Nephron progenitor cell (in vitro differentiated cells): Measurements from ENCODE around the gene XPNPEP1.

Experiments
- DNase-seq: peaks from one replicate; pipeline ENCODE4 v3.0.0; 2021
- H3K27ac Mint-ChIP-seq: 2 replicates; pipeline ENCODE4 v1.8.0; 2021; ENCODE audit warnings: mild to moderate bottlenecking, moderate library complexity, mixed read lengths
- H3K27me3 Mint-ChIP-seq: 2 replicates; pipeline ENCODE4 v1.8.0; 2021; ENCODE audit warnings: mild to moderate bottlenecking, low read depth, mixed read lengths; ENCODE audit not compliant: poor library complexity
- H3K36me3 Mint-ChIP-seq: 2 replicates; pipeline ENCODE4 v1.8.0; 2021; ENCODE audit warnings: low read depth, mixed read lengths
- H3K4me1 Mint-ChIP-seq: 2 replicates; pipeline ENCODE4 v1.8.0; 2021; ENCODE audit warnings: mixed read lengths
- H3K4me3 Mint-ChIP-seq: 2 replicates; pipeline ENCODE4 v1.8.0; 2021; ENCODE audit warnings: mild to moderate bottlenecking, moderate library complexity, mixed read lengths
- H3K9me3 Mint-ChIP-seq: 2 replicates; pipeline ENCODE4 v1.8.0; 2021; ENCODE audit warnings: mild to moderate bottlenecking, moderate library complexity, mixed read lengths
- CTCF ChIP-seq: fragments of 200-600 bp; sonication (generic); IDR thresholded peaks from 2 replicates; pipeline ENCODE4 v1.5.0; 2021; ENCODE audit warnings: antibody characterized with exemption

XPNPEP1 gene

GRCh38 chr10:109956454-109957091 lies 33.3 kb upstream of the XPNPEP1 start:
- peaks cover 55% of the 10 kb centered on the region for H3K4me1 Mint-ChIP-seq
- peak overlapping the region; percentile 51 for H3K27ac Mint-ChIP-seq
- H3K36me3 Mint-ChIP-seq: peaks cover 8% of the 10 kb centered on the region
- peaks cover 6% of the 10 kb centered on the region for H3K9me3 Mint-ChIP-seq
- no peak for DNase-seq
- H3K27me3 Mint-ChIP-seq: peaks cover 16% of the 10 kb centered on the region
- H3K4me3 Mint-ChIP-seq: no peak overlapping the region
- TF ChIP-seq CTCF: peak; percentile 36

- TF ChIP-seq CTCF: no peak
- Mint-ChIP-seq H3K27ac (peak overlapping the region; percentile 81), H3K4me1 (peaks cover 42% of the 10 kb centered on the region), H3K36me3 (peaks cover 15% of the 10 kb centered on the region), H3K9me3 (peaks cover 15% of the 10 kb centered on the region), H3K27me3 (peaks cover 11% of the 10 kb centered on the region), H3K4me3 (no peak overlapping the region)
- DNase-seq: no peak
Observed at GRCh38 chr10:109953766-109954165, 30.5 kb upstream of the XPNPEP1 start.

- H3K4me3 Mint-ChIP-seq: no peak overlapping the region
- peaks cover 19% of the 10 kb centered on the region for H3K36me3 Mint-ChIP-seq
- no peak for DNase-seq
- no peak for TF ChIP-seq CTCF
- peaks cover 11% of the 10 kb centered on the region for H3K27me3 Mint-ChIP-seq
- H3K27ac Mint-ChIP-seq: no peak overlapping the region
- peaks cover 15% of the 10 kb centered on the region for H3K9me3 Mint-ChIP-seq
- H3K4me1 Mint-ChIP-seq: peaks cover 32% of the 10 kb centered on the region
Observed at GRCh38 chr10:109952526-109952925, 29.2 kb upstream of the XPNPEP1 start.

- no peak overlapping the region for H3K27ac Mint-ChIP-seq
- TF ChIP-seq CTCF: no peak
- peaks cover 3% of the 10 kb centered on the region for H3K27me3 Mint-ChIP-seq
- H3K4me3 Mint-ChIP-seq: no peak overlapping the region
- no peak for DNase-seq
- peaks cover 9% of the 10 kb centered on the region for H3K9me3 Mint-ChIP-seq
- peaks cover 6% of the 10 kb centered on the region for H3K4me1 Mint-ChIP-seq
- peaks cover 12% of the 10 kb centered on the region for H3K36me3 Mint-ChIP-seq
Observed at GRCh38 chr10:109947111-109947920, 24.0 kb upstream of the XPNPEP1 start.

- TF ChIP-seq CTCF: no peak
- Mint-ChIP-seq H3K4me1 (peaks cover 7% of the 10 kb centered on the region), H3K9me3 (peaks cover 9% of the 10 kb centered on the region), H3K27me3 (peaks cover 3% of the 10 kb centered on the region), H3K36me3 (peaks cover 11% of the 10 kb centered on the region), H3K4me3 (no peak overlapping the region), H3K27ac (no peak overlapping the region)
- no peak for DNase-seq
Observed at GRCh38 chr10:109946680-109947079, 23.4 kb upstream of the XPNPEP1 start.
